Measurements from ENCODE around the gene CERS6.

GRCh38 chr2:168450171-168450570, 5.9 kb upstream of the CERS6 start:
- no peak for TF ChIP-seq GATA3 (IDR thresholded peaks at IDR 0.05; ENCODE audit: low read depth, low read length)
- TF ChIP-seq GATA2 (IDR thresholded peaks at IDR 0.05; ENCODE audit: low read depth, low read length), result no peak
